Thyroid gland (tissue), 4 donors: ENCODE measurements around the gene SIM1.

ENCODE experiments used
- CTCF ChIP-seq, 6 experiments: fragments of 200-600 bp in 3 of 6; fragments of 450-650 bp in 3 of 6; sonication (generic) in 3 of 6; IDR thresholded peaks; one replicate each; pipeline ENCODE4 v1.5.1; 2016 to 2019; ENCODE audit warnings: antibody characterized with exemption in 6 of 6, mild to moderate bottlenecking in 2 of 6, inconsistent platforms in 1 of 6, moderate library complexity in 1 of 6
- POLR2A ChIP-seq, 2 donors: fragments of 450-650 bp; IDR thresholded peaks; one replicate each; pipeline ENCODE4 v1.6.1; 2017; ENCODE audit warnings: antibody characterized with exemption in 2 of 2, mild to moderate bottlenecking in 2 of 2, moderate library complexity in 1 of 2

GRCh38 chr6:100460650-100461204 lies 4.0 kb downstream of the SIM1 start:
- TF ChIP-seq CTCF (IDR thresholded peaks at IDR 0.05) (peak in 1 of 6 experiments; percentile 6), POLR2A (IDR thresholded peaks at IDR 0.05) (no peak)
